ENCODE measurements around the gene REXO2.

Gene REXO2

DNA sequence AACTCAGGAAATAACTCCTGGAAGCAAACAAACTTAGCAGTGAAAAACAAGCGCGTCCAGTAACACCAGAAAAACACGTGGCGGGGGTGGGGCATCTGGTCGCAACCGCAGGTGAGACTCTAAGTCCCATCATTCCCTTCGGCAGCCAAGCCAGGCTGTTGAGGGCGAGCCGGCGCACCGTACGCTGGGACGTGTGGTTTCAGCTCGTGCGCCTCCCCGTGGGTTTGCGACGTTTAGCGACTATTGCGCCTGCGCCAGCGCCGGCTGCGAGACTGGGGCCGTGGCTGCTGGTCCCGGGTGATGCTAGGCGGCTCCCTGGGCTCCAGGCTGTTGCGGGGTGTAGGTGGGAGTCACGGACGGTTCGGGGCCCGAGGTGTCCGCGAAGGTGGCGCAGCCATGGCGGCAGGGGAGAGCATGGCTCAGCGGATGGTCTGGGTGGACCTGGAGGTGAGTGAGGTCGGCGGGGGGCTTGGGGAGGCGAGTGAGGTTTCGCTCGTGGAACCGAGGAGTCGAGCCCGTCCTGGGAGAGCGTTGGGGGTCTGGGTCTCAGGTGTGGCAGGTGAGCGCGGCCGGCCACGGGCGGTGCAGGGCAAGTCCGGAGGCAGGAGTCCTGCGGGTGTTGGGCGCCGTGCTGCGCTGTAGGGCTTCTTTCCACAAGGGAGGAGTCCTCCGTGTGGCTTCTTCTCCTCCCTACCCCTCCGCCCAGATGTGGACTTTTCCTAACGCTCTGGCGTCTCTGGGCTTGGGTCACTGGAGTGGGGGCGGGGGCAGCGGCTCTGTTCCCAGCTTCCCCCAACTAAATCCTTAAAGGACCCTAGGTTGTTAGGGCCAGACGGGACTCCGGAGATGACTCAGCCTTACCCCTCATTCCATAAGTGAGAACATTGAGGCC, at the start of gene REXO2:
Gene REXO2, plus strand, starts transcription at position 239 of the 892 bp plus-strand sequence. Its CDS starts 62 bp downstream, at position 301.
- DNase-seq, result peak; percentile 93
- in situ Hi-C loops (cut with MboI; ENCODE audit: low pct_unique_long_range_greater_than_20kb, low sequenced_read_pairs), result no loop called here

DNA sequence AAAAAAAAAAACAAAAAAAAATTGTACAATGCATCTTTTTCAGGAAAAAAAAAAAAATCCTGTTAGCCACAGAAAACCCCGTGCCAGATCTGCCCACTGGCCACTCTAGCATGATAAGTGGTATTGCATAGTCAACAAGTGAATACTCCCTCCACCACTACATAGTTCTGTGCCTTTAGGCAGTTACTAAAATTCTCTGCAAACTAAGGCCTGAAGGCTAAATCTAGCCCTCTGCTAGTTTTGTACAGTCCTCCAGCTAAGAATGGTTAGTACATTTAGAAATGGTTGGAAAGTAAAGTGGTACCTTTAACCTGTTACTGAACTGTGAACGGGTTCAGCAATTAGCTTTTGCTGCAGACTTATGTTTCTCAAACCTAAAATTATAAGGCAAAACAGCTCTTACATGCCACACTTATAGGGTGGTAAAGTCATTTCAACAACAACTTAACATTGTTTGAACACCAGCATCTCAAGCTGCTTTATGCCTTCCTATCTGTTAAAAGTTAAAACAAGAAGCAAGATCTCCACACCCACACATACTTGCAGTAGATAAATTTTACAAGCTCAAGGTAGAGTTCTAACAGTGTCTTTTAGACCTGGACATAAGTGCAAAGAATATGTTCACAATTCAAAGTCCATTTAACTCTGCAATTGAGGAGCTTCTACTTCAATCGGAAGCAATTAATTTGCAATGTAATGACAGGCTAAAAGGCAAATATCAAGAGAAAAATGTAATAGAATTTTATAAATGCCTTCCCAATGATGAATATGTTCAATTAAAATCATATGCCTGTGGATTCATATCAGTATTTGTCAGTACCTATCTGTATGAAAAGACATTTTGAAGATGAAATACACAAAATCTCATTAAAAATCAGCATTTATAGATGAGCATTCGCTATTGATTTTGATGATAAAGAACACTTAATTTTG, 46.3 kb upstream of the REXO2 start:
- in situ Hi-C loops (cut with MboI; ENCODE audit: low pct_unique_long_range_greater_than_20kb, low sequenced_read_pairs), result no loop called here
- DNase-seq, result no peak

DNA sequence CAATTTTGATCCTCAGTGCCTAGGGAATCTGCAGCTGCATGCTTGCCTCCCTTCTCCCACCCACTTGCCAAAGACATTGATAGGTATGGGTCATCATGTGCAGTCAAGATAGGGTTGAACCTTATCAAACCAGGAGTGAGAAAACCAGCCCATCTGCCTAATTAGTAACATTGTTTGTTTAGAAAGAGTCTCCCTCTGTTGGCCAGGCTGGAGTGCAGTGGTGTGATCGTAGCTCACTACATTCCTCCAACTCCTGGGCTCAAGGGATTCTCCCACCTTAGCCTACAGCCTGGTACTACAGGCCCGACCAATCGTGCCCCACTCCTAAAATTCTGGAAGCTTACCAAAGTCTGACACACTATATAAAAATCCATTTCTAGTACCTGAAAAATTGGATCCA, 43.5 kb upstream of the REXO2 start:
- in situ Hi-C loops (cut with MboI; ENCODE audit: low pct_unique_long_range_greater_than_20kb, low sequenced_read_pairs), result no loop called here
- no peak for DNase-seq

DNA sequence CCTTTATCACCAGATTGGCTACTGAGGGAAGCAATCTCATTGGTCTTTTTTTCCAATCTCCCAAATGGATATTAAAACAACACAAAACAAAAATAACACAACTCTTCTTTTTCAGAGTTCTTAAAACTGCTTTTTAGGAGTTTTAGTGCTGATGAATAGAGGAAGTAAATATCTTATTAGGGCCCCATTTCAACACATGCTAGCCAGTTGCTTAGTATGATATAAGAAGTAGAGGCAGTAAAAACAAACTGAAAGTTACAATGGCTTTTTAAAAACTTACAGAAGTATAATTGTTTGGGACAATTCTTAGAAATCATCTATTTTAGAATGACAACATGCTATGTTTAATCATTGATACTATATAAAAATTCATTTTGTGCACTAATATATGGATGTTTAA, 42.4 kb upstream of the REXO2 start:
- DNase-seq, result no peak
- in situ Hi-C loops (cut with MboI; ENCODE audit: low pct_unique_long_range_greater_than_20kb, low sequenced_read_pairs), result no loop called here

DNA sequence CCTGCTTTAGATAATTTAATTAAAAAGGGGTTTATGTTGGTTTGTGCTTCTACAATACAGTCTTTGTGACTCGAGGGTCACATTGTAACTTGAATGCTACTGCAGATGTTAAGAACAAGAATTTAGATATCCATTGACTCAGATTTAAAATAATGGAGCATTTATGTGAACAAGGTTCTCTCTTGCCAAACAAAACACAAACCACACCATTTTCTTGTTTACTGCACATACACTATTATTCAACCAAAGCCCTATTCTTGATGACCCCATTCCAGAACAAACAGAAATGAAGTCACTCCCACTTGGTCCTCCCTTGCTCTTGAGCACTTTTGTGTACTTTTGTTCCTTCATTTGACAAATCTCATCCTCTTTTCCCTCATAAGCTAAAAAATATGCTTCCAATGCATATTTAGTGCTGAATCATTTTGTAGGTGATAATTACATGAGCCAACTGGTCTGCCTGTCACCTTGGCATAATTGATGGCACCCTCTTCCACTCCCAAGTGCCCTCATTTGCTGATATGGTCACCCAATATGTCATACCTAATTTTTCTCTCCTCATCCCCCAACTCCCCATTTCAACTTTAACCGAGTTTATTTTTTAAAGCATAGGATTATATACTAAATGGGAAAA, 41.8 kb upstream of the REXO2 start:
- no peak for DNase-seq
- in situ Hi-C loops (cut with MboI; ENCODE audit: low pct_unique_long_range_greater_than_20kb, low sequenced_read_pairs), result no loop called here

DNA sequence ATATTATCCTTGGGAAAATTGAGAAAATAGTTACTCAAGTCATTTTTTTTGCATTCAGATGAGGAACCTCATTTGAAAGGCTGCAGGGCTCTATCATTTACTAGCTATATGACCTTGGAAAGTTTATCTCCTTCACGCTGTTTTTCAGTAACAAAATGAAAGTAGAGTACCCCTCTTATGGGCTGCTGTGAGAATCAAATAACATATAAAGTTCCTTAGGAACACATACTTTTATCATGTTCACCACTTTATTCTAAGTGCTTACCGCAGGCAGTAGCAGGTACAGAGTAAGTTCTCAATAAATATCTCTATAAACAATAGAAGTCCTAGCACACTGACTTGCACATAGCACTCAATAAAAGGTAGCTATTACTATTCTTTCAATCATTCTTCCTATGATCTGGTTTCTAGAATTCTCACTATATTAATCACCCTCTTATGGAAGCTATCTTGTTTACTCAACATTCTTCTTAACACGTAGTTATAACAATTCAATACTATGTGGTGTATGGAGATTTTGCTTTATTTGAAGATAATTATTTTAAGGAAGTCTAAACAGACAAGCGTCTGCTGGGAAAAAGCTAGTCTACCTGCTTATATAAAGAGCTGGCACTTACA, 40.9 kb upstream of the REXO2 start:
- in situ Hi-C loops (cut with MboI; ENCODE audit: low pct_unique_long_range_greater_than_20kb, low sequenced_read_pairs), result no loop called here
- DNase-seq, result no peak

DNA sequence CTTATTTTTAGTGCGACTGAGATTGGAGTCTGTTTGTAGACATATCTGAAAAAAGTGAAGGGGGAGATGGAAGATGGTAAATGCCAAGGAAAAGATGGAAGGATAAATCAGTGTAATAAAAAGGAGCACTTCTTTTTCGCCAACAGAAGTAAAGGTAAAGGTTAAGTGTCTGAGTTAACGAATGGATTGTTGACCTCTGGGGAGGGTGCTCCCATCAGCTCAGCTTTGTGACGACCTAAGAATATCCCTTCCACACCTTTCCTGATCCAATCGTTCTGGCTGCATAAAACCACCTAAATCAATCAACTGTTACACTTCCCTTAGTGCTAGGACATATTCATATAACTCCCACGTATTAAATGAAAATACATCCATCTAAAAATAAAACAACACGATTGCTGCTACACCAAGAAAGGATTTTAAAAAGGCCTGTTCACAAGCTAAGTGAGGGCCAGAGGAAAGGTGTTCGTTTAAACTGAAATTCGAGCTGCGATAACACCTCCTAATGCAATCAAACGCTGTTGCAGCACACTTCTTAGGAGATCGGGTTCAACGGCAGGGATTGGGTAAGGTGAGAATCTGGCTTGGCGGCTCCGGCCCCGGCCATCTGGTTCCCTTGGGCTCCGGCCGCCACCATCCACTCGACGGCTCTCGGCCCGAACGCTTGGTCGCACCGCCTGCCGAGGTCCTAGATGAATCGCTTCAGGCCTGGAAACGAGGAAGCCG, 39.6 kb upstream of the REXO2 start:
- in situ Hi-C loops (cut with MboI; ENCODE audit: low pct_unique_long_range_greater_than_20kb, low sequenced_read_pairs), result no loop called here
- DNase-seq, result no peak

DNA sequence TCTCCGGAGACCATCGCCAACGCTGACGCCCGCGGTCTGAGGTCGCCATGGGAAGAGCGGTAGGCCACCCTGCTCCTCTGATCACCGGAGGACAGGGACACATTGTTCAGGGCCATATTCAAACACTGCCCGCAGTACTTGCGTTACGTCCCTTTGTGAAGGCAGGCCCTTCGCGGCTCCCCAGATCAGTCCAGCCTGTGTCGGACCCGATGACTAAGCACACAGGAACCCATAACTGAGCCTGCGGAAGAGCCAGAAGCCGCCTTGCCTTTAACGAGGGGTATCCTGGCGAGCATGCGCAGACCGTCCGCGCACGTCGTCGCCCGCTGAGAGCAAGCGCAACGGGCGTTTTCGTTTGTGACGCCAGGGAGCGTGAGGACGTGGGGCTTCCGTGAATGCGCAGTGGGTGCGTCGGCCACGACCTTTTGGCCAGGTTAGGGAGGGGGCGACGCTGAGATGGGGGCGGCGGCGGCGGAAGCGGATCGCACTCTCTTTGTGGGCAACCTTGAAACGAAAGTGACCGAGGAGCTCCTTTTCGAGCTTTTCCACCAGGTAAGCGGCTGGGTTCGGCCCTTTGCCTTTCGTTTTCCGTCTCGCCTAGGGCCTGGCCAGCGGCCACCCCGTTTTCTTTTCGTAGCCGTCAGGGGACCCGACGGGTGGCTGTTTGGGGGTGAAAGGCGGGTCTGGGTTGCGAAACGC, 38.9 kb upstream of the REXO2 start, which contains the start of the genes C11orf71 and RBM7:
Gene C11orf71, minus strand, starts transcription at position 296 of the 699 bp plus-strand sequence. Its CDS starts 180 bp downstream, at position 116.
Gene RBM7, plus strand, starts transcription at position 451 of the 699 bp plus-strand sequence. Its CDS starts 6 bp downstream, at position 457.
- in situ Hi-C loops (cut with MboI; ENCODE audit: low pct_unique_long_range_greater_than_20kb, low sequenced_read_pairs), result no loop called here
- peak; percentile 98 for DNase-seq

DNA sequence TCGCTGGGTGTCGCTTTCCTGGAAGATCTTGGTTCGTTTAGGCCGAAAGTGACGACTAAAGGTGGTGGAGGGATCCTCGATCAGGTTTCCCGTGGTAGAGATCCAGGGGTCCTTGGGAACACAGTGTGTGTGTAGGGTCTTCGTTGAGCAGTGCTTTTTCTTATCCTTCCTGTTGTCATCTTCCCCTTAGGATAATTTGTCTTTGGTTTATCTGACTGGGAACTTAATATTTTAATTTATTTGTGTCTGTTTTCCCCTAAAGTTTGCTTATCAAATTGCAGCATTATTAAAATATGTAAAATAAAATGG, 38.4 kb upstream of the REXO2 start:
- in situ Hi-C loops (cut with MboI; ENCODE audit: low pct_unique_long_range_greater_than_20kb, low sequenced_read_pairs), result no loop called here
- no peak for DNase-seq

DNA sequence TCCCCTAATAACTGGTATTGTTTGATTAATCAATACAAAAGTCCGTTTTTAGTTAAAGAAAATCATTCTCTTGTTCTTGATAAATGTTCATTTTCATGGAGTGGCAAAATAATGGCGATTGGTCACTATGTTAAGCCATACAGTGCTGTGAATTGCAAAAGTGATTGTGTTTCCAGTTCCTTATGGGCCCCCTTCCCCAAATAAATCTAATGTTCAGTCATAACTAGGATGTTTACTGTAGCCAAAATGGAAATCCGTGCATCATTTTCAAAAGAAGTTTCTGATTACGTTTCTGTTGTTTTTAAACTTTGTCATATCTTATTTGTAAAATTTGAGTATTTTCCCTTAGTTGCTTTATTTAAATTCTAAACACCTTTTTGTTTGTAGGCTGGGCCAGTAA, 38.0 kb upstream of the REXO2 start:
- in situ Hi-C loops (cut with MboI; ENCODE audit: low pct_unique_long_range_greater_than_20kb, low sequenced_read_pairs), result no loop called here
- no peak for DNase-seq

DNA sequence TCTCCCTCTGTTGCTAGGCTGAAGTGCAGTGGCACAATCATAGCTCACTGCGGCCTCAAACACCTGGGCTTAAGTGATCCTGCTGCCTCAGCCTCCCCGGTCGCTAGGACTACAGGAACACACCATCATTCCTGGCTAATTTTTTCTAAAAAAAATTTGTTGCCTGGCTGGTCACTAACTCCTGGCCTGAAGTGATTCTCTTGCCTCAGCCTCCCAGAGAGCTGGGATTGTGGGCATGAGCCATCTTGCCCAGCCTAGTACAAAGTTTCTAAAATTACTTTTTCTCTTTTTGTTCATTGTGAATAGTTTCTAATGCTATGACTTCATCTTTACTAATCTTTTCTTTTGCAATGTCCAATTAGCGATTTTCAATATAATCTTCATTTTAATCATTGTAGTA, 26.3 kb upstream of the REXO2 start:
- DNase-seq, result no peak
- in situ Hi-C loops (cut with MboI; ENCODE audit: low pct_unique_long_range_greater_than_20kb, low sequenced_read_pairs), result no loop called here

DNA sequence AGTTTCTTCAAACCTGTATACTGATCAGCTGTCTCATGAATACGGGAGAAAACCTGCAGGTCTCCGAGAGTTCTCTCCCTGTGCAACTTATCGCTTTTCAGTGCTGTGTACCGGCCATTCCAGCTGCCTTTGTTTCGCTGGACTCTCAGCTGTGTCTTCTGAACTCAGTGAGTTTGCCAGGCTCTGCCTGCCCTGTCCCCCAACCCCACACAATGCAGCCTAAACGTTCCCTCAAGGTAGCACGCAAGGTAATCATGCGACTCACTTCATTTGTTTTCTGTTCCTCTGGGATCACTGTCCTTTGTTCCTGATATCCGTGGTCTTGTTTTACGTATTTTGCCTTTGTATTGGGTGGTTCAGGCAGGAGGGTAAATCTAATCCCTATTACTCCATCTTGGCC, 25.3 kb upstream of the REXO2 start:
- in situ Hi-C loops (cut with MboI; ENCODE audit: low pct_unique_long_range_greater_than_20kb, low sequenced_read_pairs), result no loop called here
- DNase-seq, result no peak

DNA sequence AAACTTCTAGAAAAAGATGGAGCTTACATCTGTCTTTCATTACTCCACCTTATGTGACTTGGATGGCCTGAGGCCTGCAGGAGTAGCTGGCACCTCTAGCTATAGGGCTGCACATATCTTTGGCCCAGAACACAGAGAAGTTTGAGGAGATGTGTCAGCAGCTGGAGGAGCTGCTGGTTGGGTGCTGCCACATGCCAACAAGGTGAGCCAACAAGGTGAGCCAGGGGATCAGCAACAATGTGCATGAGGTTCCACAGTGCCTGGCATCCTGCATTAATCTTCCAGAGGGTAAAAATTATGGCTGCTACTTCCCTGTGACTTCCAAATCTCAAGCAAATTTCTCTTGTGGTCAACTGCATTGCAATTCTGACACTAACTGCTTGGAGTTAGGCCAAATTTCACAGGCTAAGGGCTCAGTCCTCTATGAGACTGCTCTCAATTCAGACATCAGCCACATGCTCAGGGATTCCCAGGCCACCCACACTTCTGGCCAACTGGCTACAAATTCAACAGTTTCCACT, 22.8 kb upstream of the REXO2 start:
- DNase-seq, result no peak
- in situ Hi-C loops (cut with MboI; ENCODE audit: low pct_unique_long_range_greater_than_20kb, low sequenced_read_pairs), result no loop called here

DNA sequence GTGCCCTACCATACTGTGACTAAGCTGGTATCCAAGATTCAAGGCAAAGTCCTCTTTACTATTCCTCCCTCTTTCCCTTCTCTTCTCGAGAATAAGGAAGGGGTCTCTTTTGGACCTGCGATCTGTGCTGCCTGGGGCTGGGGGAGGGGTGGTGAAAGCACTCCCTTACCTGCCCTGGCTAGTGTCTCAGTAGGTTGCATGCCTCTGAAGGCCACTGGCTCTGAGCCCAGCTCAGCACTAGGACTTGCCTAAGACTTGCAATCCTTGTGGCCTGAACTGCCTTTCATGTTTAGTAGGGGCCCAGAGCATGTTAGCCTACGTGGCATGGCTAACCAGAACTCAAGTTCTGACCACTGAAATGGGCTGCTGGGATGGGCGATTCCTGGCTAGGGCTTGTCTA, 13.0 kb upstream of the REXO2 start:
- no peak for DNase-seq
- in situ Hi-C loops (cut with MboI; ENCODE audit: low pct_unique_long_range_greater_than_20kb, low sequenced_read_pairs), result no loop called here

DNA sequence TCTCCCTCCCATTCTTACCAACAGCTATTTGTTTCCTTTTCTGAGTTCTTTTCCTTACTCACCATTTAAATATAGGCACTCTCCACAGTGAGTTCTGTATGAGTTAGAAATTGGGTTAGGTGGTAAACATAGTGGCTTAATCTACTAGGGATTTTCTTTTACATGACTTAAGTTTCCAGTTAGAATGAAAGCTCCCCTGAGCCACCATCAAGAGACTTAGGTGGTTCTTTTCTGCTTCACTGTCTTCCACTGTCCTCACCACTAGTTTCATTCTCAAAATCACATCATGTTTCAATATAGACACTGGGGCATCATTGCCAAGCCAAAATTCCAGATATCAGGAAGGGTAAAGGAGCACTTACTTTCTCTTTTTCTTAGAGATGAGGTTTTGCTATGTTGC, 9.0 kb upstream of the REXO2 start:
- no peak for DNase-seq
- in situ Hi-C loops (cut with MboI; ENCODE audit: low pct_unique_long_range_greater_than_20kb, low sequenced_read_pairs), result no loop called here

DNA sequence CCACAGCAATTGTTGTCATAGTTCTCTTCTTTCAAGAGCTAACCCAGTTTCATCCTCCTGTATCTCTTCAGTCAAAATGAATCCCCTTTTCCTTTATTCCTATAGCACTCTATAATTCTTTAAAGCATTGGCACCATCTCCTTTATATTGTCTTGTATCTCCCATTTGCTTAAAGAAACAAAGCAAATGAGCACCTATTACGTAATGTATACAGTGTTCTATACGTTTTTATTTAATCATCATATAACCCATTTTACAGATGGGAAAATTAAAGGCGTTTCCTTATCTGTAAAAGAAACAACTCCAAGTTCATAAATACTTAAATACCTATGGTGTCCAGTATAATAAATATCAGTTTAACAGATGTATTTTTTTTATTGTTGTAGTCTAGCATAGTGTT, 6.4 kb upstream of the REXO2 start:
- in situ Hi-C loops (cut with MboI; ENCODE audit: low pct_unique_long_range_greater_than_20kb, low sequenced_read_pairs), result no loop called here
- no peak for DNase-seq

DNA sequence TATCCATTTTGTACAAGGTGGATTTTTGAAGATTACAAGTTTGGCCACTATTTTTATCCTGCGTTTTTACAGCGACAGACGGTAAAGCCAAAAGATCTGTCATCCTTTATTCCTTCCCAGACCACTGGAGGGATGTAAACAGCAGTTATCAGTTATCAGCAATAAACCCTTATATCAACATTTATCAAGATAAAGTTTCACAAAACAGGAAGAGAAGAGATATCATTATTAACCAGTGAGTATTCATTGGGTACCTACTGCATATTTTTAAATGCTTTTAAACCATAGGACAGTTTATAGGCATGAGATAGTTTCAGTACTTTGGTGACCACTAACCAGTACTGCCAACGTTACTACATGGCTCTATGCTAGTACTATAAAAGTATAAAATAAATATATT, 5.9 kb upstream of the REXO2 start:
- DNase-seq, result no peak
- in situ Hi-C loops (cut with MboI; ENCODE audit: low pct_unique_long_range_greater_than_20kb, low sequenced_read_pairs), result no loop called here

DNA sequence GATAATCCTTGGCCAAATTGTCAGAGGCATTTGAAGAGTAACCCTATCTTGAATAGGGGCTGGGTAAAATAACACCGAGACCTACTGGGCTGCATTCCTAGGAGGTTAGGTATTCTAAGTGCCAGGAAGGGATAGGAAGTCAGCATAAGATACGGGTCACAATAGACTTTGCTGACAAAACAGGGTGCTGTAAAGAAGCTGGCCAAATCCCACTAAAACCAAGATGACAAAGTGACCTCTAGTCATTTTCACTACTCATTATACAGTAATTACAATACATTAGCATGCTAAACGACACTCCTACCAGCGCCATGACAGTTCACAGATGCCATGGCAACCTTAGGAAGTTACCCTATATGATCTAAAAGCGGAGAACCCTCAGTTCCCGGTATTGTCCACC, 964 bp upstream of the REXO2 start:
- DNase-seq, result no peak
- in situ Hi-C loops (cut with MboI; ENCODE audit: low pct_unique_long_range_greater_than_20kb, low sequenced_read_pairs), result no loop called here

All from KBM-7 (cell line).